Measurements from ENCODE around the gene LMTK3.

The LMTK3 gene

GRCh38 chr19:48508729-48509411 is 2.8 kb downstream of the LMTK3 start:
- H3K4me3 ChIP-seq (ENCODE audit: low read length), result no peak overlapping the region
- no peak for TF ChIP-seq CTCF (IDR thresholded peaks at IDR 0.05; ENCODE audit: insufficient read depth, low read depth, low read length, missing control alignments)
- DNase-seq (ENCODE audit: low read depth), result no peak

- no peak for TF ChIP-seq CTCF (IDR thresholded peaks at IDR 0.05; ENCODE audit: insufficient read depth, low read depth, low read length, missing control alignments)
- H3K4me3 ChIP-seq (ENCODE audit: low read length), result no peak overlapping the region
- DNase-seq (ENCODE audit: low read depth), result no peak
Observed at GRCh38 chr19:48507911-48508439, 3.7 kb downstream of the LMTK3 start.

- peak; percentile 64 for DNase-seq (ENCODE audit: low read depth)
- H3K4me3 ChIP-seq (ENCODE audit: low read length), result no peak overlapping the region
- TF ChIP-seq CTCF (IDR thresholded peaks at IDR 0.05; ENCODE audit: insufficient read depth, low read depth, low read length, missing control alignments), result peak; percentile 57
Observed at GRCh38 chr19:48506138-48506733, 5.4 kb downstream of the LMTK3 start.

DNA sequence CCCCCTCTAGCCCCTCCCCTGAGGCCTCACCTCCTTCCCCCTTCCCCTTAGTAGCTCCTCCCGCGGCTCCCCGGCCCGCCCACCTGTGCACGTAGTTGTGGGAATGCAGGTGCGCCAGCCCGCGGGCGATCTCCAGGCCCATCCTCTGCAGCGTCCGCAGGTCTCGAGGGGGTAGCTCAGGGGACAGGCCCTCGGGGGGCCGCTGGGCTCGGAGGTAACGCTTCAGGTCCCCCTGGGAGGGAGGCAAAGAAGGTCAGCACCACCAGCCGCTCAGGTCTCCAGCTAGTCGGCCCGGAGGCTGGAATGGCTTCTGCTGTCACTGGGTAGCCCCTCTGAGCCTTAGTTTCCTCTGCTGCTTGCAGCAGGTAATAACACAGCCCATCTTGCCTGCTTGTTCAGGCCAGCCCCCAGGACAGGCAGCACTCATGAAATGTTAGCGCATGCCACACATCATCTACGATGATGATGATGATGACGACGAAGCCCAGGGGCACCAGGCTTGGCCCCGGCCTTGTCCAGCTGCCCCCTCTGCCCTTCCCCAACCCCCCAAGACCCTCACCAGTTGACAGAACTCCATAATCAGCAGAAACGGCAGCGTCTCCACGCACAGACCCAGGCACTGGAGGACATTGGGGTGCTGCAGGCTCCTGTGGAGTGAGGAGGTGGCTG is 9.2 kb downstream of the LMTK3 start:
- no peak for DNase-seq (ENCODE audit: low read depth)
- peak overlapping the region; percentile 38 for H3K4me3 ChIP-seq (ENCODE audit: low read length)
- TF ChIP-seq CTCF (IDR thresholded peaks at IDR 0.05; ENCODE audit: insufficient read depth, low read depth, low read length, missing control alignments), result no peak

DNA sequence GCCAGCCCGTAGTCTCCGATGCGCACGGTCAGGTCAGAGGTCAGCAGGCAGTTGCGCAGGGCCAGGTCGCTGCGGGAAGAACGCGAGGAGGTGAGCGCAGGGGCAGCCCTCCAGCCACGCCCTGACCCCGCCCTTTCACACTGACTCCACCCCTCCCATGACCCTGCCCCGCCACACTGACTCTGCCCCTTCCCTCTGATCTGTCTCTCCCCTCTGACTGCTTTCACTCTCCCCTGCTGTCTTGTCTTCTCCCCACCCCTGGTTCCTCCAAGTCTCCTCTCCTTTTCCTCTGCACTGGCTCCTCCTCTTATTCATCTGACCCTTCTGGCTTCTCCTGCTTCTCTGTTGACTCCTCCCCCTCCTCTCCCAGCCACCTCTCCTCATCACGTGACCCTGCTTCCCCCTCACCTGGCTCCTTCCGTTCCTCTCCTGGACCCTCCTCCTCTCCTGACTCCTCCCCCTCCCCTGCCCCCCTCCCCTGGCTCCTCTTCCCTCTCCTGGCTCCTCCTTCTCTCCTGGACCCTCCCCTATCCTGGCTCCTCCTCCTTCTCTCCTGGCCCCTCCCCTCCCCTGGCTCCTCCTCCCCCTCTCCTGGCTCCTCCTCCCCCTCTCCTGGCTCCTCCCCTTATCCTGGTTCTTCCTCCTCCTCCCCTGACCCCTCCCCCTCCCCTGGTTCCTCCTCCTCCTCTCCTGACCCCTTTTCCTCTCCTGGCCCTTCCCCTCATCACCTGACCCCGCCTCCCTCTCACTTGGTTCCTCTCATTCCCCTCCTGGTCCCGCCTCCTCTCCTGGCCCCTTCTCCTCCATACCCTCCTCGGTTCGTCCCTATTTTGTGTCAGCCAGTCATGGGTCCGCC is 9.9 kb downstream of the LMTK3 start:
- DNase-seq (ENCODE audit: low read depth), result peak; percentile 99
- TF ChIP-seq CTCF (IDR thresholded peaks at IDR 0.05; ENCODE audit: insufficient read depth, low read depth, low read length, missing control alignments), result no peak
- H3K4me3 ChIP-seq (ENCODE audit: low read length), result peak overlapping the region; percentile 43

- H3K4me3 ChIP-seq (ENCODE audit: low read length), result peak overlapping the region; percentile 43
- no peak for TF ChIP-seq CTCF (IDR thresholded peaks at IDR 0.05; ENCODE audit: insufficient read depth, low read depth, low read length, missing control alignments)
- DNase-seq (ENCODE audit: low read depth), result no peak
Observed at GRCh38 chr19:48500830-48501493, 10.7 kb downstream of the LMTK3 start.
